Endothelial cell (in vitro differentiated cells): ENCODE data around the gene NEDD4L. TPM values are rescaled to one million over a fixed set of nuclear protein-coding genes. Genes with fewer than 3 reads are reported as not detected.

Source experiments
- DNase-seq: peaks from one replicate; pipeline ENCODE4 v3.0.0; 2021; ENCODE audit warnings: low spot score
- H3K27ac Mint-ChIP-seq: one replicate; pipeline ENCODE4 v1.8.0; 2021; ENCODE audit warnings: mixed read lengths, inconsistent platforms; ENCODE audit not compliant: unreplicated experiment
- H3K27me3 Mint-ChIP-seq: one replicate; pipeline ENCODE4 v1.8.0; 2021; ENCODE audit warnings: mild to moderate bottlenecking, moderate library complexity, mixed read lengths, inconsistent platforms; ENCODE audit not compliant: unreplicated experiment
- H3K36me3 Mint-ChIP-seq: one replicate; pipeline ENCODE4 v1.8.0; 2021; ENCODE audit warnings: mild to moderate bottlenecking, low read depth, mixed read lengths, inconsistent platforms; ENCODE audit not compliant: unreplicated experiment
- H3K4me1 Mint-ChIP-seq: one replicate; pipeline ENCODE4 v1.8.0; 2021; ENCODE audit warnings: mild to moderate bottlenecking, mixed read lengths, inconsistent platforms; ENCODE audit not compliant: unreplicated experiment
- H3K4me3 Mint-ChIP-seq: one replicate; pipeline ENCODE4 v1.8.0; 2021; ENCODE audit warnings: mild to moderate bottlenecking, mixed read lengths, inconsistent platforms; ENCODE audit not compliant: unreplicated experiment
- H3K9me3 Mint-ChIP-seq: one replicate; pipeline ENCODE4 v1.8.0; 2021; ENCODE audit warnings: mixed read lengths, inconsistent platforms; ENCODE audit not compliant: unreplicated experiment
- total RNA-seq: library from RNA; stranded (reverse); fragmentation: NEBNext Ultra II Directional; extraction: Animal tissue kit (Norgen Biotek cat#: 25700); gene quantifications from one replicate; pipeline ENCODE4 v1.2.1, GENCODE V29; 2021; ENCODE audit not compliant: unreplicated experiment
- TF ChIP-seq, protein P1 (sequence below): fragments of 200-600 bp; sonication (generic); IDR thresholded peaks from one replicate; pipeline ENCODE4 v1.5.0; 2021; ENCODE audit warnings: antibody characterized with exemption; ENCODE audit not compliant: unreplicated experiment

Gene NEDD4L
- total RNA-seq, 1 donor from 2014 or later: 42.8 TPM

DNA sequence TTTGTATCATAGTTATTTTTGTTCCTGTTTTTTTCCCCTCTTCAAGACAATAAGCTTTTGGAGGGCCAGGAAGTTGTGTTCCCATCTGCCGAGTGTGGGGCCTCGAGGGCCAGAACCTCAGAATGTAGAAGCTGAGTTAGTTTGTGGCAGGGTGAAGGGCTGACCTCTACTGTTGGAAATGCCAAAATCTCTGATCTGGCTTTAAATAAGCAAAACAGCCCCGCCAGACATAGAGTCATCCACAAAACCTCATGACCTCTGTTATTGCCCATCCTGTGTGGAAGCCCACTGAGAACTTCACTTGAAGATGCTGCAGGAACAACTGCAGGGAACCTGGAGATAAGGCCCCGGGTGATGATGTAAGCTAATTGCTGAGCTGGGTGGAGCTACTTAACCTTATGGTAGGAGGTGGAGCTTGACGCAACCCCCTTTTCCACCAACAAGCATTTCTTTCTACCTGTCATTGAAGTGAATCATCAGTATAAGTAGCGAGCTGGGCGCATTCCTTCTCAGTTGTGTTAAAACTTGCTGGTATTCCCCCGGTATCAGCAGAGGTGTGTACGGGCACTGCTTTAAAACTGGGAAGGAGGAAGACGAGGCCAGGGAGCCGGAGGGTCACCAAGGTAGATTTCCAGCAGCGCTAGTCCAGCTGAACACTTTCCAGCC, 177.2 kb downstream of the NEDD4L start:
- no peak for DNase-seq
- no peaks in the 10 kb centered on the region for H3K9me3 Mint-ChIP-seq
- peak overlapping the region; percentile 98 for H3K27ac Mint-ChIP-seq
- H3K4me1 Mint-ChIP-seq: peaks cover 60% of the 10 kb centered on the region
- peaks cover 3% of the 10 kb centered on the region for H3K27me3 Mint-ChIP-seq
- no peaks in the 10 kb centered on the region for H3K36me3 Mint-ChIP-seq
- no peak overlapping the region for H3K4me3 Mint-ChIP-seq
- TF ChIP-seq, protein P1, sequence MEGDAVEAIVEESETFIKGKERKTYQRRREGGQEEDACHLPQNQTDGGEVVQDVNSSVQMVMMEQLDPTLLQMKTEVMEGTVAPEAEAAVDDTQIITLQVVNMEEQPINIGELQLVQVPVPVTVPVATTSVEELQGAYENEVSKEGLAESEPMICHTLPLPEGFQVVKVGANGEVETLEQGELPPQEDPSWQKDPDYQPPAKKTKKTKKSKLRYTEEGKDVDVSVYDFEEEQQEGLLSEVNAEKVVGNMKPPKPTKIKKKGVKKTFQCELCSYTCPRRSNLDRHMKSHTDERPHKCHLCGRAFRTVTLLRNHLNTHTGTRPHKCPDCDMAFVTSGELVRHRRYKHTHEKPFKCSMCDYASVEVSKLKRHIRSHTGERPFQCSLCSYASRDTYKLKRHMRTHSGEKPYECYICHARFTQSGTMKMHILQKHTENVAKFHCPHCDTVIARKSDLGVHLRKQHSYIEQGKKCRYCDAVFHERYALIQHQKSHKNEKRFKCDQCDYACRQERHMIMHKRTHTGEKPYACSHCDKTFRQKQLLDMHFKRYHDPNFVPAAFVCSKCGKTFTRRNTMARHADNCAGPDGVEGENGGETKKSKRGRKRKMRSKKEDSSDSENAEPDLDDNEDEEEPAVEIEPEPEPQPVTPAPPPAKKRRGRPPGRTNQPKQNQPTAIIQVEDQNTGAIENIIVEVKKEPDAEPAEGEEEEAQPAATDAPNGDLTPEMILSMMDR: no peak

DNA sequence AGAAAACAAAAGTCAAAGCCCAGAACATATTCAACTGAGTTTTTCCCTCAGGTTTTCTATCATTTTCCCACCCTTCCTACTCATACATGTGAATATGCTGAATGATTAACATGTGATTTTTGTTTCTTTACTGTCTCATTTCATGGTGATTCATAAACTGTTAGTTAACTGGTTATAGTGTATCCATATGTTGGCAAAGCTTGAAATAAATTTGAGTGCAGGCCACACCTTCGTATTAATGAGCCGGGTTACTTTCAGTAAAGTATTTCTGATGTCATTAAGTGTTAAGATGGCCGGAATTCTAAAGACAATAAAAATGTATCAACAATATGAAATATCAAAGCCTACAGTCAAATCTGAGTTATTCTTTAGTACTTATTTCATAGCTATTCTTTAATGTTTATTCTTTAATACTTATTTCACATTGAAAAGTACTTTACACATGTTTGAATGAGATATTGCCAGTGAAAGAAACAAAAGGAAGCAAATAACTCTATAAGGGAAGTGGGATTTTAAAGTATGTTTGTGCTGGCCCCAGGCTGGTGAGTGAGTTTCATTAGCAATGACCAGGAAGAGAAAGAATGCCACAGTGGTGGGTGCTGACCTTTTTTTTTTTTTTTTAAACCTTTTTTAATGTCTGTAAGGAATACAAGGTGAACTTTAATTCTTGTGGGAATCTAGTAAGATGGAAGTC, 178.6 kb downstream of the NEDD4L start:
- Mint-ChIP-seq H3K27me3 (peaks cover 3% of the 10 kb centered on the region), H3K9me3 (no peaks in the 10 kb centered on the region), H3K4me3 (no peak overlapping the region), H3K4me1 (peaks cover 56% of the 10 kb centered on the region), H3K27ac (peak overlapping the region; percentile 98), H3K36me3 (no peaks in the 10 kb centered on the region)
- TF ChIP-seq, protein P1: no peak
- no peak for DNase-seq

DNA sequence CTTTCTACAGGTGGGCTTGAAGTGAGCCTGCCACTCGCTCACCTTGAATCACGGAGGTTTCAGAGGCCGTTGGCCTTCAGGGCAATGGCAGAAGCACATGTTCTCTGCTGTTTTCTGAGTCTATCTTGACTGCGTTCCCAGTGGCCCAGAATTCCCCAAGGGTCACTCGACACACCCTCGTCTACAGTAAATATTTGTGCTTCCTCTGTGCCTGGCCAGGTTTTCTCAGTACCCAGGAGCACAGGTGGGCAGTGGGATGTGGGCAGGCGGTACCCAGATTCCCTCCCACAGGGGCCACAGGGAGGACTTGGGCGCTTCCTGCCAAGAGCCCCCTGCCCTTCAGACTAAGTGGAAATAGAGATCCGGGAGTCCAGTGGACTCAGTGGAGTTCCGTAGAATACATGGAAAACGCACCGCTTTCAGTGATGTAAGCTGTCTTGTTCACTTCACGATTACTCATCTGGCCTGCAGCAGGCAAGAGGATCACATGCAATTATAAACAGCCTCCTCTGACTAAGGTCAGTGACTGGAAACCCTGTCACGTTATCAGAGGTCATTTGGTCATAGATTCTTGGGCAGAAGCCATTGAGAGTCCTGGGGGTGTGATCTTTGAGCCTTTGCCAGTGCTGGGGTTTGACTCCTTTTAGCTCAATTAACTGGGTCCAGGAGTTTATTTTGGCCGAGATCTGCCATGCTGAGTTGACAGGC, 179.8 kb downstream of the NEDD4L start:
- Mint-ChIP-seq H3K36me3 (no peaks in the 10 kb centered on the region), H3K27me3 (peaks cover 3% of the 10 kb centered on the region), H3K4me3 (no peak overlapping the region), H3K27ac (peak overlapping the region; percentile 98), H3K9me3 (no peaks in the 10 kb centered on the region), H3K4me1 (peaks cover 61% of the 10 kb centered on the region)
- no peak for DNase-seq
- TF ChIP-seq, protein P1: no peak

DNA sequence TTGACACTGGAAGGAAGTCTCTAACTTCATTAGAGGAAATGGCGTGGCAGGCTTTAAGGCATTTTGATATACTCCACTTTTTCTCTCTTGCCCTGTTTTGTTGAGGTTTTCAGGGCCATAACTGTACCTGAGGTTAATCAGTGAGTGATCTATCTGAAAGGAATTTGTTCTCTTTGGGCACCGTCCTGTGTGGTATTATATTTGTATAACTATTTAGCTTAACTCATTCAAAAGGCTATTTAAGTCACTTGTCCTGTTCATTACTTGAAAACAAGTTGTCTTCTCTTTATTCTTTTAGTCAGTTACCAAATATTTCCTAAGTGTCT, 180.4 kb downstream of the NEDD4L start:
- H3K27me3 Mint-ChIP-seq: peaks cover 3% of the 10 kb centered on the region
- H3K4me3 Mint-ChIP-seq: no peak overlapping the region
- no peaks in the 10 kb centered on the region for H3K36me3 Mint-ChIP-seq
- H3K9me3 Mint-ChIP-seq: no peaks in the 10 kb centered on the region
- H3K27ac Mint-ChIP-seq: peak overlapping the region; percentile 87
- H3K4me1 Mint-ChIP-seq: peaks cover 61% of the 10 kb centered on the region
- TF ChIP-seq, protein P1: no peak
- no peak for DNase-seq

DNA sequence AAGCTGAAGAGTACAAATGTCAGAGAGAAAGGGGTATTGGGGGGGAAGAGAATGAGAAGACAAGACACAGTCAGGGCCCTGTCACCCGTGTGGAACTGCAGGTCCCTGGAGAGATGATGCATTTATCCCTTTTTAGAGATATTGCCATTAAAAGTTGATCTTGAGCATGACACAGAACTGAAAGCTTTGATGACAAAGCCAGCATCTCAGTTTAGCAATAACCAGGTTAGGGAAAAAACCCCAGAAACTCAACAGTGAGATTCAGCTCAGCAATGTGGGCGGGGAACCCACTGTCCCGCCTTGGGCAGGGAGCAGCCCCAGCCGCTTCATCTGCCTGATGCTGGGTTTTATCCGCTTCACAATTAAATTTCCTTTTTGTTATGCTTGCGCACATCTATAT, 181.1 kb downstream of the NEDD4L start:
- H3K4me3 Mint-ChIP-seq: no peak overlapping the region
- H3K4me1 Mint-ChIP-seq: peaks cover 61% of the 10 kb centered on the region
- H3K36me3 Mint-ChIP-seq: no peaks in the 10 kb centered on the region
- no peak for DNase-seq
- H3K27me3 Mint-ChIP-seq: peaks cover 3% of the 10 kb centered on the region
- TF ChIP-seq, protein P1: no peak
- no peaks in the 10 kb centered on the region for H3K9me3 Mint-ChIP-seq
- H3K27ac Mint-ChIP-seq: no peak overlapping the region
